ENCODE results near the gene PNPLA7. TPM values are rescaled to one million over a fixed set of nuclear protein-coding genes. Genes with fewer than 3 reads are reported as not detected.
"Not testable (repeated sequence)": the region's sequence is repeated elsewhere in the genome, so short reads cannot be mapped to it uniquely, and the experiment has no call there.

Gene PNPLA7
- total and polyA plus RNA-seq, 2 donors (not counting 1 experiment from before 2014, with no cell fraction given): 18.7 to 29.9 TPM

- Histone ChIP-seq H4K20me1 (ENCODE audit: control insufficient read depth, insufficient read depth, low read length, poor library complexity, severe bottlenecking) (peaks cover 12% of the 10 kb centered on the region), H3K79me2 (ENCODE audit: control insufficient read depth, insufficient read depth, low read length) (peaks cover 21% of the 10 kb centered on the region), H3K4me3 (ENCODE audit: control extremely low read depth in 1 of 5, extremely low read depth in 1 of 5, insufficient read depth in 1 of 5, low read depth in 2 of 5, low read length in 4 of 5) (no peak overlapping the region), H2AFZ (ENCODE audit: insufficient read depth, low read depth, low read length, poor library complexity, severe bottlenecking) (no peak overlapping the region), H3K4me2 (replicated peaks; ENCODE audit: low read depth, low read length, poor library complexity, severe bottlenecking) (no peak overlapping the region), H3K36me3 (replicated peaks in 1 of 2; ENCODE audit: control extremely low read depth in 1 of 2, control insufficient read depth in 1 of 2, extremely low read depth in 1 of 2, insufficient read depth in 2 of 2, low read length in 1 of 2) (peaks cover 0 to 19% of the 10 kb centered on the region in 2 experiments), H3K27me3 (replicated peaks in 1 of 4; ENCODE audit: control extremely low read depth in 1 of 4, control insufficient read depth in 3 of 4, insufficient read depth in 4 of 4, low read length in 3 of 4) (no peaks in the 10 kb centered on the region), H3K4me1 (ENCODE audit: control insufficient read depth in 2 of 2, insufficient read depth in 2 of 2, low read length in 2 of 2) (peaks cover 19 to 28% of the 10 kb centered on the region in 2 donors), H3K27ac (ENCODE audit: low read length in 2 of 2) (no peak overlapping the region), H3K9me3 (ENCODE audit: control extremely low read depth in 1 of 3, control insufficient read depth in 2 of 3, insufficient read depth in 1 of 3, low read length in 2 of 3) (peaks cover 1 to 27% (median 8%) of the 10 kb centered on the region in 3 donors), H3K9ac (ENCODE audit: low read length) (no peak overlapping the region)
- intact Hi-C loops (cut with micrococcal nuclease): loop anchor here (10.0 kb wide), 1 partner anchor 243 kb away; no protein-coding TSS in a partner anchor
- ChIA-PET POLR2A (no interaction called here), CTCF (interaction anchor here (0.7 to 1.1 kb wide), 2 partner anchors 10 to 41 kb away, joined by 3 to 4 read pairs; no protein-coding TSS in a partner anchor)
- TF ChIP-seq EZH2 (IDR thresholded peaks at IDR 0.05; ENCODE audit: borderline replicate concordance, insufficient read depth, low read depth, low read length, poor library complexity, severe bottlenecking) (no peak), CTCF (IDR thresholded peaks at IDR 0.05) (no peak)
- 97% methylated on average over 16 of the region's 16 CpGs for WGBS (ENCODE audit: insufficient coverage)
- H3K4me3 Mint-ChIP-seq: no peak overlapping the region
- peak overlapping the region; percentile 84 for H3K27ac Mint-ChIP-seq
- ATAC-seq (ENCODE audit: low read depth): no peak
- H3K9me3 Mint-ChIP-seq (ENCODE audit: insufficient read depth): peaks cover 4% of the 10 kb centered on the region
- H3K4me1 Mint-ChIP-seq: peaks cover 26% of the 10 kb centered on the region
- DNase-seq: no peak
- H3K27me3 Mint-ChIP-seq: no peaks in the 10 kb centered on the region
These were observed 12.1 kb downstream of the PNPLA7 start for GRCh38 chr9:137538058-137538457.

GRCh38 chr9:137536594-137537131 lies 13.5 kb downstream of the PNPLA7 start:
- POLR2A ChIA-PET: interaction anchor here (0.7 kb wide), 1 partner anchor 54 kb away, joined by 3 read pairs; no protein-coding TSS in a partner anchor
- peaks cover 13% of the 10 kb centered on the region for H4K20me1 ChIP-seq (ENCODE audit: control insufficient read depth, insufficient read depth, low read length, poor library complexity, severe bottlenecking)
- H3K9ac ChIP-seq (ENCODE audit: low read length); H2AFZ ChIP-seq (ENCODE audit: insufficient read depth, low read depth, low read length, poor library complexity, severe bottlenecking); CTCF ChIA-PET; H3K27me3 Mint-ChIP-seq; H3K9me3 Mint-ChIP-seq (ENCODE audit: insufficient read depth); H3K27me3 ChIP-seq (replicated peaks in 1 of 4; ENCODE audit: control extremely low read depth in 1 of 4, control insufficient read depth in 3 of 4, insufficient read depth in 4 of 4, low read length in 3 of 4); H3K4me3 ChIP-seq (ENCODE audit: control extremely low read depth in 1 of 5, extremely low read depth in 1 of 5, insufficient read depth in 1 of 5, low read depth in 2 of 5, low read length in 4 of 5): not testable (repeated sequence)
- peak overlapping the region; percentile 50 to 83 for H3K27ac ChIP-seq (ENCODE audit: low read length in 2 of 2)
- peaks cover 26% of the 10 kb centered on the region for H3K4me1 Mint-ChIP-seq
- peak overlapping the region; percentile 26 for H3K4me2 ChIP-seq (replicated peaks; ENCODE audit: low read depth, low read length, poor library complexity, severe bottlenecking)
- H3K27ac Mint-ChIP-seq: peak overlapping the region; percentile 86
- peak; percentile 49 for DNase-seq
- intact Hi-C loops (cut with micrococcal nuclease): loop anchor here (10.0 kb wide), 1 partner anchor 242 kb away; no protein-coding TSS in a partner anchor
- ATAC-seq (ENCODE audit: low read depth): peak; percentile 36
- H3K79me2 ChIP-seq (ENCODE audit: control insufficient read depth, insufficient read depth, low read length): peaks cover 27% of the 10 kb centered on the region
- H3K36me3 ChIP-seq (replicated peaks in 1 of 2; ENCODE audit: control extremely low read depth in 1 of 2, control insufficient read depth in 1 of 2, extremely low read depth in 1 of 2, insufficient read depth in 2 of 2, low read length in 1 of 2): peaks cover 0 to 13% of the 10 kb centered on the region in 2 experiments
- peaks cover 1 to 27% (median 8%) of the 10 kb centered on the region in 3 donors for H3K9me3 ChIP-seq (ENCODE audit: control extremely low read depth in 1 of 3, control insufficient read depth in 2 of 3, insufficient read depth in 1 of 3, low read length in 2 of 3)
- H3K4me1 ChIP-seq (ENCODE audit: control insufficient read depth in 2 of 2, insufficient read depth in 2 of 2, low read length in 2 of 2): peaks cover 19 to 28% of the 10 kb centered on the region in 2 donors
- peak overlapping the region; percentile 52 for H3K4me3 Mint-ChIP-seq
- WGBS (ENCODE audit: insufficient coverage): 4% methylated on average over 11 of the region's 16 CpGs

Data from B cell (primary cell).